PC-9 (cell line): ENCODE data around the gene FAAH2. TPM values are rescaled to one million over a fixed set of nuclear protein-coding genes. Genes with fewer than 3 reads are reported as not detected.

Experiments
- BruUV-seq: library from RNA; stranded (reverse); fragments of 400-500 nt; replicated peaks from 2 replicates; lab custom pipeline; 2021; lab: Mats Ljungman, UMichigan
- CTCF ChIA-PET: fragments of 300-600 bp; sonication (Branson Sonifier 250); formaldehyde crosslinking; loops from one replicate; lab custom pipeline; 2022; ENCODE audit warnings: antibody characterized with exemption; lab: Charles Lee
- POLR2A ChIA-PET: fragments of 300-600 bp; sonication (Branson Sonifier 250); formaldehyde crosslinking; loops from one replicate; lab custom pipeline; 2022; ENCODE audit warnings: antibody characterized with exemption; ENCODE audit not compliant: unreplicated experiment; lab: Charles Lee
- DNase-seq, 2 experiments: peaks; one replicate each; pipeline versions ENCODE4 v3.0.0 to v3.0.0-alpha.2; 2015 to 2022; ENCODE audit warnings: mixed read lengths in 1 of 2
- H2AFZ ChIP-seq: fragments of 200-600 bp; sonication (generic); 2 replicates; pipeline ENCODE4 v1.8.1; 2017; ENCODE audit warnings: antibody characterized with exemption
- H3F3A ChIP-seq: fragments of 200-600 bp; sonication (generic); 2 replicates; pipeline ENCODE4 v1.8.1; 2017; ENCODE audit warnings: antibody characterized with exemption, mild to moderate bottlenecking, low read depth; ENCODE audit not compliant: insufficient read depth
- H3K27ac ChIP-seq: fragments of 200-600 bp; sonication (generic); 2 replicates; pipeline ENCODE4 v1.6.1; 2016; ENCODE audit warnings: mixed run types
- H3K27me3 ChIP-seq: fragments of 200-600 bp; sonication (generic); 2 replicates; pipeline ENCODE4 v1.6.1; 2016; ENCODE audit warnings: low read depth, mixed run types; ENCODE audit not compliant: insufficient read depth
- H3K36me3 ChIP-seq: fragments of 200-600 bp; sonication (generic); 2 replicates; pipeline ENCODE4 v1.6.1; 2016; ENCODE audit warnings: low read depth, mixed run types
- H3K4me1 ChIP-seq: fragments of 200-600 bp; sonication (generic); replicated peaks from 2 replicates; pipeline ENCODE4 v1.6.1; 2016; ENCODE audit warnings: mixed run types; ENCODE audit not compliant: insufficient read depth
- H3K4me2 ChIP-seq: fragments of 200-600 bp; sonication (generic); 2 replicates; pipeline ENCODE4 v1.6.1; 2017; ENCODE audit warnings: mixed run types
- H3K4me3 ChIP-seq: fragments of 200-600 bp; sonication (generic); 2 replicates; pipeline ENCODE4 v1.6.1; 2016; ENCODE audit warnings: mixed run types
- H3K79me2 ChIP-seq: fragments of 200-600 bp; sonication (generic); 2 replicates; pipeline ENCODE4 v1.6.1; 2017; ENCODE audit warnings: low read depth, mixed run types
- H3K9me2 ChIP-seq: fragments of 200-600 bp; sonication (generic); 2 replicates; pipeline ENCODE4 v1.8.1; 2017; ENCODE audit warnings: mild to moderate bottlenecking; ENCODE audit not compliant: insufficient read depth
- H3K9me3 ChIP-seq: fragments of 200-600 bp; sonication (generic); 2 replicates; pipeline ENCODE4 v1.8.1; 2016; ENCODE audit warnings: low read depth; ENCODE audit not compliant: insufficient read depth
- H4K20me1 ChIP-seq: fragments of 200-600 bp; sonication (generic); 2 replicates; pipeline ENCODE4 v1.8.1; 2017; ENCODE audit not compliant: insufficient read depth
- EZH2 ChIP-seq: fragments of 200-600 bp; sonication (generic); IDR thresholded peaks from 2 replicates; pipeline ENCODE4 v1.8.0; 2017; ENCODE audit warnings: antibody characterized with exemption, low read depth
- intact Hi-C: fragments of 100-400 bp; cut with micrococcal nuclease; formaldehyde crosslinking; loops from one replicate; pipeline ENCODE4 v1.10.0; 2022; ENCODE audit not compliant: unreplicated experiment
- total RNA-seq: library from RNA; stranded (reverse); gene quantifications from 2 replicates; pipeline ENCODE4 v1.2.3, GENCODE V29; 2021
- TF ChIP-seq, protein P1 (sequence below): fragments of 200-600 bp; sonication (generic); conservative IDR thresholded peaks from 2 replicates; pipeline ENCODE4 v1.6.1; 2017; ENCODE audit warnings: mixed run types, antibody characterized with exemption, mild to moderate bottlenecking, moderate library complexity

Gene FAAH2
- total RNA-seq, 1 experiment from 2014 or later = 8.2 TPM

DNA sequence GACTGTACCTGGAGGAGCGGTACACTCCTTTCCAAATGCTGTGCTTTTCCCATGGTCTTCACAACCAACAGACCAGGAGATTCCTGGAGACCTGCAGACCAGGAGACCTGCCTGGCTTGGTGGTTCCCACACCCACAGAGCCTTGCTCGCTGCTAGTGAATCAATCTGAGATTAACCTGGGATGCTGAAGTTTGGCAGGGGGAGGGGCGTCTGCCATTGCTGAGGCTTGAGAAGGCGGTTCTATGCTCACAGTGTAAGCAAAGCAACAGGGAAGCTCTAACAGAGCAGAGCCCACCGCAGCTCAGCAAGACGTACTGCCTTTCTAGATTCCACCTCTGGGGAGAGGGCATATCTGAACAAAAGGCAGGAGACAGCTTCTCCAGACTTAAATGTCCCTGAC is 34.5 kb upstream of the FAAH2 start:
- BruUV-seq = no TSS peak
- H2AFZ ChIP-seq = no peak overlapping the region
- POLR2A ChIA-PET = no interaction called here
- H3F3A ChIP-seq = no peaks in the 10 kb centered on the region
- no peaks in the 10 kb centered on the region for H3K9me2 ChIP-seq
- no peaks in the 10 kb centered on the region for H4K20me1 ChIP-seq
- peaks cover 4% of the 10 kb centered on the region for H3K9me3 ChIP-seq
- no peak for TF ChIP-seq EZH2
- TF ChIP-seq, protein P1, sequence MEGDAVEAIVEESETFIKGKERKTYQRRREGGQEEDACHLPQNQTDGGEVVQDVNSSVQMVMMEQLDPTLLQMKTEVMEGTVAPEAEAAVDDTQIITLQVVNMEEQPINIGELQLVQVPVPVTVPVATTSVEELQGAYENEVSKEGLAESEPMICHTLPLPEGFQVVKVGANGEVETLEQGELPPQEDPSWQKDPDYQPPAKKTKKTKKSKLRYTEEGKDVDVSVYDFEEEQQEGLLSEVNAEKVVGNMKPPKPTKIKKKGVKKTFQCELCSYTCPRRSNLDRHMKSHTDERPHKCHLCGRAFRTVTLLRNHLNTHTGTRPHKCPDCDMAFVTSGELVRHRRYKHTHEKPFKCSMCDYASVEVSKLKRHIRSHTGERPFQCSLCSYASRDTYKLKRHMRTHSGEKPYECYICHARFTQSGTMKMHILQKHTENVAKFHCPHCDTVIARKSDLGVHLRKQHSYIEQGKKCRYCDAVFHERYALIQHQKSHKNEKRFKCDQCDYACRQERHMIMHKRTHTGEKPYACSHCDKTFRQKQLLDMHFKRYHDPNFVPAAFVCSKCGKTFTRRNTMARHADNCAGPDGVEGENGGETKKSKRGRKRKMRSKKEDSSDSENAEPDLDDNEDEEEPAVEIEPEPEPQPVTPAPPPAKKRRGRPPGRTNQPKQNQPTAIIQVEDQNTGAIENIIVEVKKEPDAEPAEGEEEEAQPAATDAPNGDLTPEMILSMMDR = no peak
- H3K27me3 ChIP-seq = no peaks in the 10 kb centered on the region
- DNase-seq = no peak
- no peaks in the 10 kb centered on the region for H3K4me1 ChIP-seq
- H3K4me3 ChIP-seq = no peak overlapping the region
- no peak overlapping the region for H3K27ac ChIP-seq
- H3K79me2 ChIP-seq = no peaks in the 10 kb centered on the region
- no peak overlapping the region for H3K4me2 ChIP-seq
- H3K36me3 ChIP-seq = no peaks in the 10 kb centered on the region
- CTCF ChIA-PET = no interaction called here
- intact Hi-C loops = no loop called here

DNA sequence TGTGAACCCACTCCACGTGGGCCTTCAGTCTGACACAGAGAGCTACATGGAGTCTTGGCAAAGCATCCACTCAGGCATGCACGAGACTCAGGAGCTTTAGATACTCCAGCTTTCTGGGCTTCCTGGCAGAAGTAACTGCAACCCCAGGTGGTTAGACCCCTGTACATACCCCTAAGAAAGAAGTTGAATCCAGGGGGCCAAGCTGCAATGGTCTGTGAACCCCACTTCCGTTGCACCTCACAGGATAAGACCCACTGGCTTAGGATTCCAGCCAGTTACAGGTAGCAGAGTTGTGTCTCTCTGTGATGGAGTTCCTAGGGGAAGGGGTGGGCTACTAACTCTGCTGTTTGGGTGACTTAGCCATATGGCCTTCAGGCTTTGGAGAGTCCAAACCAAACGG is 21.4 kb upstream of the FAAH2 start:
- H4K20me1 ChIP-seq = no peaks in the 10 kb centered on the region
- POLR2A ChIA-PET = no interaction called here
- intact Hi-C loops = no loop called here
- no peaks in the 10 kb centered on the region for H3K79me2 ChIP-seq
- no peaks in the 10 kb centered on the region for H3K36me3 ChIP-seq
- H3K4me1 ChIP-seq = no peaks in the 10 kb centered on the region
- H3F3A ChIP-seq = no peaks in the 10 kb centered on the region
- no peaks in the 10 kb centered on the region for H3K9me3 ChIP-seq
- no peak overlapping the region for H2AFZ ChIP-seq
- H3K27ac ChIP-seq = no peak overlapping the region
- no TSS peak for BruUV-seq
- H3K27me3 ChIP-seq = no peaks in the 10 kb centered on the region
- no peak overlapping the region for H3K4me3 ChIP-seq
- no peaks in the 10 kb centered on the region for H3K9me2 ChIP-seq
- no peak for DNase-seq
- no peak for TF ChIP-seq EZH2
- TF ChIP-seq, protein P1 = no peak
- no peak overlapping the region for H3K4me2 ChIP-seq
- CTCF ChIA-PET = no interaction called here

GRCh38 chrX:57266275-57266674 is 20.2 kb upstream of the FAAH2 start:
- BruUV-seq = no TSS peak
- ChIA-PET POLR2A (no interaction called here), CTCF (no interaction called here)

More at GRCh38 chrX:57266275-57266674, 20.2 kb upstream of the FAAH2 start:
- H3K36me3 ChIP-seq = no peaks in the 10 kb centered on the region
- intact Hi-C loops = no loop called here
- no peak for DNase-seq
- TF ChIP-seq, protein P1 = no peak
- no peak for TF ChIP-seq EZH2
- H3F3A ChIP-seq = no peaks in the 10 kb centered on the region
- no peaks in the 10 kb centered on the region for H3K79me2 ChIP-seq
- H3K4me2 ChIP-seq = no peak overlapping the region
- no peaks in the 10 kb centered on the region for H3K9me2 ChIP-seq
- H3K4me1 ChIP-seq = no peaks in the 10 kb centered on the region
- no peak overlapping the region for H3K27ac ChIP-seq
- H3K27me3 ChIP-seq = no peaks in the 10 kb centered on the region
- H2AFZ ChIP-seq = no peak overlapping the region
- no peaks in the 10 kb centered on the region for H3K9me3 ChIP-seq
- H3K4me3 ChIP-seq = no peak overlapping the region
- H4K20me1 ChIP-seq = no peaks in the 10 kb centered on the region
